Esophagus squamous epithelium (tissue), 5 donors: ENCODE measurements around the gene C1RL. TPM values are rescaled to one million over a fixed set of nuclear protein-coding genes. Genes with fewer than 3 reads are reported as not detected.

Experiments
- DNase-seq: peaks from one replicate; lab custom pipeline; 2025; lab: John Stamatoyannopoulos, UW
- H3K27ac ChIP-seq, 4 donors: fragments of 200-600 bp; sonication (generic); one replicate each; pipeline ENCODE4 v1.5.1; 2016 to 2019; ENCODE audit warnings: mild to moderate bottlenecking in 1 of 4
- H3K27me3 ChIP-seq, 4 donors: fragments of 200-600 bp; sonication (generic); 1 replicate in 3 of 4; 2 replicates in 1 of 4; pipeline versions ENCODE4 v1.5.1 to v1.6.0; 2017 to 2021; ENCODE audit warnings: antibody characterized with exemption in 1 of 4
- H3K36me3 ChIP-seq, 3 donors: fragments of 200-600 bp; sonication (generic); one replicate each; pipeline ENCODE4 v1.5.1; 2016 to 2019
- H3K4me1 ChIP-seq, 3 donors: fragments of 200-600 bp; sonication (generic); one replicate each; pipeline ENCODE4 v1.5.1; 2017 to 2019
- H3K4me3 ChIP-seq, 4 donors: fragments of 200-600 bp; sonication (generic); 1 replicate in 3 of 4; 2 replicates in 1 of 4; pipeline ENCODE4 v1.5.1; 2016 to 2019; ENCODE audit warnings: mild to moderate bottlenecking in 2 of 4, moderate library complexity in 1 of 4
- H3K9me3 ChIP-seq, 3 donors: fragments of 200-600 bp; sonication (generic); one replicate each; pipeline ENCODE4 v1.5.1; 2016 to 2019
- CTCF ChIP-seq, 6 experiments: fragments of 450-650 bp in 4 of 6; fragments of 200-600 bp in 2 of 6; sonication (generic) in 2 of 6; IDR thresholded peaks; one replicate each; pipeline ENCODE4 v1.5.1; 2016 to 2019; ENCODE audit warnings: antibody characterized with exemption in 6 of 6, mild to moderate bottlenecking in 4 of 6, moderate library complexity in 4 of 6
- POLR2A ChIP-seq, 4 donors: fragments of 450-650 bp; IDR thresholded peaks; one replicate each; pipeline ENCODE4 v1.6.1; 2017; ENCODE audit warnings: antibody characterized with exemption in 4 of 4, mild to moderate bottlenecking in 4 of 4, moderate library complexity in 3 of 4
- WGBS, 2 donors: methylation state at CpG; one replicate each; pipeline ENCODE4 v1.1.5; 2018; 5-methylcytosine and 5-hydroxymethylcytosine counted together
- intact Hi-C: fragments of 100-400 bp; cut with DNase I; formaldehyde crosslinking; loops from one replicate; pipeline ENCODE4 v1.15.0; 2022
- total RNA-seq, 4 donors: library from RNA; depleted of rRNA; stranded (reverse); fragments of >200 nt; gene quantifications; one replicate each; pipeline ENCODE4 v1.1.0, GENCODE V29; 2016
- donor health status: DM: yes; HTN: yes; CAD: no.

Gene C1RL
- total RNA-seq, 4 donors from 2014 or later, result 13.0 to 53.2 (median 25.8) TPM

- H3K9me3 ChIP-seq, result no peaks in the 10 kb centered on the region
- H3K4me1 ChIP-seq, result peaks cover 0 to 12% (median 0%) of the 10 kb centered on the region in 3 donors
- H3K36me3 ChIP-seq, result peaks cover 0 to 75% (median 7%) of the 10 kb centered on the region in 3 donors
- H3K27me3 ChIP-seq, result no peaks in the 10 kb centered on the region
- no peak for DNase-seq
- no peak overlapping the region for H3K4me3 ChIP-seq
- no peak for TF ChIP-seq POLR2A (IDR thresholded peaks at IDR 0.05)
- TF ChIP-seq CTCF (IDR thresholded peaks at IDR 0.05), result no peak
- no peak overlapping the region for H3K27ac ChIP-seq
- intact Hi-C loops, result no loop called here
- 83 to 85% methylated on average over 4 of the region's 4 CpGs for WGBS, 2 donors
Measured at GRCh38 chr12:7100239-7100638, 8.8 kb downstream of the C1RL start.

- WGBS, 2 donors, result 78 to 81% methylated on average over 6 to 8 of the region's 9 CpGs
- no peaks in the 10 kb centered on the region for H3K9me3 ChIP-seq
- TF ChIP-seq POLR2A (IDR thresholded peaks at IDR 0.05), result no peak
- TF ChIP-seq CTCF (IDR thresholded peaks at IDR 0.05), result no peak
- peaks cover 0 to 68% (median 7%) of the 10 kb centered on the region in 3 donors for H3K36me3 ChIP-seq
- no peak overlapping the region for H3K4me3 ChIP-seq
- H3K4me1 ChIP-seq, result peaks cover 0 to 12% (median 0%) of the 10 kb centered on the region in 3 donors
- DNase-seq, result no peak
- no peak overlapping the region for H3K27ac ChIP-seq
- intact Hi-C loops, result no loop called here
- H3K27me3 ChIP-seq, result no peaks in the 10 kb centered on the region
Measured at GRCh38 chr12:7099290-7099996, 9.6 kb downstream of the C1RL start.

- H3K27ac ChIP-seq, result no peak overlapping the region
- TF ChIP-seq POLR2A (IDR thresholded peaks at IDR 0.05), result no peak
- no peak for TF ChIP-seq CTCF (IDR thresholded peaks at IDR 0.05)
- H3K27me3 ChIP-seq, result no peaks in the 10 kb centered on the region
- intact Hi-C loops, result no loop called here
- no peak overlapping the region for H3K4me3 ChIP-seq
- H3K4me1 ChIP-seq, result peaks cover 3 to 28% (median 13%) of the 10 kb centered on the region in 3 donors
- no peaks in the 10 kb centered on the region for H3K9me3 ChIP-seq
- DNase-seq, result no peak
- 75 to 81% methylated on average over 10 to 16 of the region's 19 CpGs for WGBS, 2 donors
- peaks cover 0 to 44% (median 7%) of the 10 kb centered on the region in 3 donors for H3K36me3 ChIP-seq
Measured at GRCh38 chr12:7096979-7097378, 12.0 kb downstream of the C1RL start.

GRCh38 chr12:7096006-7096932 lies 12.7 kb downstream of the C1RL start:
- DNase-seq, result no peak
- Histone ChIP-seq H3K4me3 (no peak overlapping the region), H3K9me3 (no peaks in the 10 kb centered on the region), H3K27me3 (no peaks in the 10 kb centered on the region), H3K36me3 (peaks cover 0 to 37% (median 7%) of the 10 kb centered on the region in 3 donors), H3K27ac (no peak overlapping the region), H3K4me1 (peaks cover 3 to 30% (median 20%) of the 10 kb centered on the region in 3 donors)
- intact Hi-C loops, result no loop called here
- TF ChIP-seq CTCF (IDR thresholded peaks at IDR 0.05), result no peak
- no peak for TF ChIP-seq POLR2A (IDR thresholded peaks at IDR 0.05)
- WGBS, 2 donors, result 63 to 72% methylated on average over 11 to 16 of the region's 26 CpGs
